GM23248 (cell line): ENCODE results near the gene CRHR2. TPM values are rescaled to one million over a fixed set of nuclear protein-coding genes. Genes with fewer than 3 reads are reported as not detected.

Experiments used
- DNase-seq: peaks from one replicate; pipeline ENCODE4 v3.0.0-alpha.2; 2015
- H2AFZ ChIP-seq: fragments of 200-600 bp; sonication (generic); 2 replicates; pipeline ENCODE4 v1.6.1; 2016; ENCODE audit warnings: antibody characterized with exemption
- H3F3A ChIP-seq: fragments of 200-600 bp; sonication (generic); 2 replicates; pipeline ENCODE4 v1.6.1; 2016; ENCODE audit warnings: mild to moderate bottlenecking, antibody characterized with exemption, mixed run types; ENCODE audit not compliant: insufficient read depth
- H3K27ac ChIP-seq: fragments of 200-600 bp; sonication (generic); 2 replicates; pipeline ENCODE4 v1.5.1; 2016; ENCODE audit warnings: mild to moderate bottlenecking
- H3K27me3 ChIP-seq: fragments of 200-600 bp; sonication (generic); replicated peaks from 2 replicates; pipeline ENCODE4 v1.6.1; 2016; ENCODE audit warnings: mild to moderate bottlenecking; ENCODE audit not compliant: insufficient read depth
- H3K36me3 ChIP-seq: fragments of 200-600 bp; sonication (generic); 2 replicates; pipeline ENCODE4 v1.6.1; 2016; ENCODE audit warnings: low read depth, mild to moderate bottlenecking
- H3K4me1 ChIP-seq: fragments of 200-600 bp; sonication (generic); 2 replicates; pipeline ENCODE4 v1.6.1; 2016; ENCODE audit warnings: mild to moderate bottlenecking; ENCODE audit not compliant: insufficient read depth
- H3K4me2 ChIP-seq: fragments of 200-600 bp; sonication (generic); one replicate; pipeline ENCODE4 v1.6.1; 2016; ENCODE audit warnings: mild to moderate bottlenecking; ENCODE audit not compliant: unreplicated experiment
- H3K4me3 ChIP-seq: fragments of 200-600 bp; sonication (generic); 2 replicates; pipeline ENCODE4 v1.5.1; 2016; ENCODE audit warnings: mild to moderate bottlenecking
- H3K79me2 ChIP-seq: fragments of 200-600 bp; sonication (generic); 2 replicates; pipeline ENCODE4 v1.6.1; 2016; ENCODE audit warnings: mild to moderate bottlenecking; ENCODE audit not compliant: insufficient read depth
- H3K9ac ChIP-seq: fragments of 200-600 bp; sonication (generic); 2 replicates; pipeline ENCODE4 v1.6.1; 2016; ENCODE audit warnings: mild to moderate bottlenecking
- H3K9me2 ChIP-seq: fragments of 200-600 bp; sonication (generic); 2 replicates; pipeline ENCODE4 v1.6.1; 2016; ENCODE audit warnings: mixed run types, mild to moderate bottlenecking, moderate library complexity; ENCODE audit not compliant: insufficient read depth
- H3K9me3 ChIP-seq: fragments of 200-600 bp; sonication (generic); one replicate; pipeline ENCODE4 v1.6.1; 2017; ENCODE audit warnings: low read depth
- H4K20me1 ChIP-seq: fragments of 200-600 bp; sonication (generic); 2 replicates; pipeline ENCODE4 v1.6.0; 2016; ENCODE audit not compliant: insufficient read depth
- EZH2 ChIP-seq: fragments of 200-600 bp; sonication (generic); IDR thresholded peaks from 2 replicates; pipeline ENCODE4 v1.6.1; 2018; ENCODE audit warnings: antibody characterized with exemption, mild to moderate bottlenecking; ENCODE audit not compliant: insufficient read depth, poor library complexity, severe bottlenecking
- EZH2phosphoT487 ChIP-seq: fragments of 200-600 bp; sonication (generic); IDR thresholded peaks from 2 replicates; pipeline ENCODE4 v1.6.1; 2018; ENCODE audit warnings: antibody characterized with exemption, moderate library complexity, mild to moderate bottlenecking, low read depth; ENCODE audit not compliant: insufficient read depth
- WGBS, 2 experiments: methylation state at CpG; one replicate each; pipeline ENCODE4 v1.1.6; 2015 to 2017; ENCODE audit warnings: low lambda C conversion rate in 2 of 2, low coverage in 1 of 2; ENCODE audit errors: missing lambda C conversion rate in 2 of 2; 5-methylcytosine and 5-hydroxymethylcytosine counted together
- in situ Hi-C: fragments of 300-500 bp; cut with MboI; formaldehyde crosslinking; loops from 2 replicates; pipeline ENCODE4 v1.15.0; 2020
- polyA plus RNA-seq: library from polyadenylated mRNA; unstranded; fragments of >200 nt; fragmentation: Nextera tagmentation; extraction: Ambion mirVana; gene quantifications from 2 replicates; pipeline ENCODE4 v1.2.1, GENCODE V29; 2016
- total RNA-seq: library from RNA; depleted of rRNA; stranded (reverse); fragments of >200 nt; shearing (Covaris generic); gene quantifications from 2 replicates; pipeline ENCODE4 v1.2.3, GENCODE V29; 2014

CRHR2 gene
- total and polyA plus RNA-seq, 2 experiments from 2014 or later = 0.05 TPM; not detected in 1

- H3K36me3 ChIP-seq = no peaks in the 10 kb centered on the region
- no peaks in the 10 kb centered on the region for H3F3A ChIP-seq
- H3K4me2 ChIP-seq = no peak overlapping the region
- 73% methylated on average over 18 to 19 of the region's 19 CpGs for WGBS, 2 experiments
- DNase-seq = no peak
- H3K27ac ChIP-seq = no peak overlapping the region
- H3K4me1 ChIP-seq = no peaks in the 10 kb centered on the region
- no peak for TF ChIP-seq EZH2phosphoT487
- no peak for TF ChIP-seq EZH2
- H2AFZ ChIP-seq = no peak overlapping the region
- no peaks in the 10 kb centered on the region for H3K27me3 ChIP-seq
- no peaks in the 10 kb centered on the region for H3K9me2 ChIP-seq
- no peak overlapping the region for H3K4me3 ChIP-seq
- H3K79me2 ChIP-seq = no peaks in the 10 kb centered on the region
- H3K9me3 ChIP-seq = no peaks in the 10 kb centered on the region
- H4K20me1 ChIP-seq = no peaks in the 10 kb centered on the region
- in situ Hi-C loops = no loop called here
- no peak overlapping the region for H3K9ac ChIP-seq
Measured at GRCh38 chr7:30652698-30653641, 29.3 kb downstream of the CRHR2 start.

GRCh38 chr7:30652132-30652531 lies 30.1 kb downstream of the CRHR2 start:
- in situ Hi-C loops = no loop called here

GRCh38 chr7:30650421-30650808 lies 31.8 kb downstream of the CRHR2 start:
- H3K9me2 ChIP-seq = no peaks in the 10 kb centered on the region
- WGBS, 2 experiments = 85% methylated on average over 7 of the region's 7 CpGs
- no peaks in the 10 kb centered on the region for H3K4me1 ChIP-seq
- in situ Hi-C loops = no loop called here
- H3K79me2 ChIP-seq = no peaks in the 10 kb centered on the region
- H3K27me3 ChIP-seq = no peaks in the 10 kb centered on the region
- no peaks in the 10 kb centered on the region for H4K20me1 ChIP-seq
- H3K9me3 ChIP-seq = no peaks in the 10 kb centered on the region
- H3K4me2 ChIP-seq = no peak overlapping the region
- TF ChIP-seq EZH2 = no peak
- no peak for TF ChIP-seq EZH2phosphoT487
- H3K4me3 ChIP-seq = no peak overlapping the region
- no peak for DNase-seq
- no peak overlapping the region for H3K27ac ChIP-seq
- peaks cover 19% of the 10 kb centered on the region for H3F3A ChIP-seq
- no peak overlapping the region for H3K9ac ChIP-seq
- peaks cover 14% of the 10 kb centered on the region; the same call in 1 of the 2 replicates for H3K36me3 ChIP-seq
- no peak overlapping the region for H2AFZ ChIP-seq

More at GRCh38 chr7:30652132-30652531, 30.1 kb downstream of the CRHR2 start:
- 47 to 48% methylated on average over 7 of the region's 7 CpGs for WGBS, 2 experiments
- no peak for DNase-seq
- H4K20me1 ChIP-seq = no peaks in the 10 kb centered on the region
- no peak overlapping the region for H2AFZ ChIP-seq
- H3K9me2 ChIP-seq = no peaks in the 10 kb centered on the region
- H3K79me2 ChIP-seq = no peaks in the 10 kb centered on the region
- peaks cover 3% of the 10 kb centered on the region; the same call in 1 of the 2 replicates for H3F3A ChIP-seq
- no peak overlapping the region for H3K9ac ChIP-seq
- H3K36me3 ChIP-seq = no peaks in the 10 kb centered on the region
- no peak overlapping the region for H3K27ac ChIP-seq
- TF ChIP-seq EZH2phosphoT487 (no peak), EZH2 (no peak)
- H3K4me3 ChIP-seq = no peak overlapping the region
- H3K9me3 ChIP-seq = no peaks in the 10 kb centered on the region
- H3K27me3 ChIP-seq = no peaks in the 10 kb centered on the region
- no peak overlapping the region for H3K4me2 ChIP-seq
- no peaks in the 10 kb centered on the region for H3K4me1 ChIP-seq

- Histone ChIP-seq H3K27ac (no peak overlapping the region), H2AFZ (no peak overlapping the region), H3K9ac (no peak overlapping the region), H3K9me2 (no peaks in the 10 kb centered on the region), H3K4me2 (no peak overlapping the region), H3K36me3 (peaks cover 19% of the 10 kb centered on the region; the same call in 1 of the 2 replicates), H3K9me3 (no peaks in the 10 kb centered on the region), H3K79me2 (peaks cover 2% of the 10 kb centered on the region; the same call in 1 of the 2 replicates), H3K4me3 (no peak overlapping the region), H3K27me3 (no peaks in the 10 kb centered on the region), H3F3A (peaks cover 23% of the 10 kb centered on the region), H3K4me1 (no peaks in the 10 kb centered on the region), H4K20me1 (no peaks in the 10 kb centered on the region)
- DNase-seq = no peak
- no peak for TF ChIP-seq EZH2phosphoT487
- TF ChIP-seq EZH2 = no peak
- WGBS, 2 experiments = 62 to 66% methylated on average over 13 of the region's 13 CpGs
- in situ Hi-C loops = no loop called here
Measured at GRCh38 chr7:30649717-30650420, 32.4 kb downstream of the CRHR2 start.
